ENCODE results near the gene SOBP. TPM values are rescaled to one million over a fixed set of nuclear protein-coding genes. Genes with fewer than 3 reads are reported as not detected.
"Not testable (repeated sequence)": the region's sequence is repeated elsewhere in the genome, so short reads cannot be mapped to it uniquely, and the experiment has no call there.

SOBP gene
- total and polyA plus RNA-seq, 9 donors: 8.7 to 31.3 (median 25.8) TPM

DNA sequence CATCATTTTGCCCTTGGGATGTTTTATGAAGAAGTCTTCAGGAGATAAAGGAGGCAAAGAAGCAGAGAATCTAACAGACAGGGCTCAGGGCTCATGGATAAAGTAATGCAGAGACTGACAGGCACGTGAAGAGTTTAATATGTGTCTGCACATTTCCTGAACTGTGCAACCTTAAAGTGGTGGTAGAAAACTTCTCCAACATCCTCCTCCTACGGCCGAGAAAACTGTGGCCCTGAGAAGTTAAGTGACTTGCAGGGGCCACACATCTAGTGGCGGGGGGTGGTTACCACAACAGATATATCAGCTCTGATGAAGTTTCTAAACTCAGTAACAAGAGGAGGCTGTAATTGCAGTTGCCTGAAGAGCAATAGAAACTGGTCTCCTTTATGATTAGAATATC, 61.0 kb downstream of the SOBP start:
- WGBS, 3 donors: 76 to 88% (median 80%) methylated on average over 4 of the region's 4 CpGs
- no peak overlapping the region for H3K27ac ChIP-seq
- intact Hi-C loops (cut with DNase I): no loop called here
- no peak for DNase-seq
- no peak overlapping the region for H3K4me3 ChIP-seq
- no peaks in the 10 kb centered on the region for H3K4me1 ChIP-seq (ENCODE audit: insufficient read depth)
- TF ChIP-seq POLR2A (IDR thresholded peaks at IDR 0.05) (no peak), EP300 (IDR thresholded peaks at IDR 0.05) (no peak)
- TF ChIP-seq, protein P1, sequence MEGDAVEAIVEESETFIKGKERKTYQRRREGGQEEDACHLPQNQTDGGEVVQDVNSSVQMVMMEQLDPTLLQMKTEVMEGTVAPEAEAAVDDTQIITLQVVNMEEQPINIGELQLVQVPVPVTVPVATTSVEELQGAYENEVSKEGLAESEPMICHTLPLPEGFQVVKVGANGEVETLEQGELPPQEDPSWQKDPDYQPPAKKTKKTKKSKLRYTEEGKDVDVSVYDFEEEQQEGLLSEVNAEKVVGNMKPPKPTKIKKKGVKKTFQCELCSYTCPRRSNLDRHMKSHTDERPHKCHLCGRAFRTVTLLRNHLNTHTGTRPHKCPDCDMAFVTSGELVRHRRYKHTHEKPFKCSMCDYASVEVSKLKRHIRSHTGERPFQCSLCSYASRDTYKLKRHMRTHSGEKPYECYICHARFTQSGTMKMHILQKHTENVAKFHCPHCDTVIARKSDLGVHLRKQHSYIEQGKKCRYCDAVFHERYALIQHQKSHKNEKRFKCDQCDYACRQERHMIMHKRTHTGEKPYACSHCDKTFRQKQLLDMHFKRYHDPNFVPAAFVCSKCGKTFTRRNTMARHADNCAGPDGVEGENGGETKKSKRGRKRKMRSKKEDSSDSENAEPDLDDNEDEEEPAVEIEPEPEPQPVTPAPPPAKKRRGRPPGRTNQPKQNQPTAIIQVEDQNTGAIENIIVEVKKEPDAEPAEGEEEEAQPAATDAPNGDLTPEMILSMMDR (IDR thresholded peaks at IDR 0.05): no peak
- H3K27me3 ChIP-seq: no peaks in the 10 kb centered on the region
- H3K9me3 ChIP-seq: no peaks in the 10 kb centered on the region
- no peaks in the 10 kb centered on the region for H3K36me3 ChIP-seq

DNA sequence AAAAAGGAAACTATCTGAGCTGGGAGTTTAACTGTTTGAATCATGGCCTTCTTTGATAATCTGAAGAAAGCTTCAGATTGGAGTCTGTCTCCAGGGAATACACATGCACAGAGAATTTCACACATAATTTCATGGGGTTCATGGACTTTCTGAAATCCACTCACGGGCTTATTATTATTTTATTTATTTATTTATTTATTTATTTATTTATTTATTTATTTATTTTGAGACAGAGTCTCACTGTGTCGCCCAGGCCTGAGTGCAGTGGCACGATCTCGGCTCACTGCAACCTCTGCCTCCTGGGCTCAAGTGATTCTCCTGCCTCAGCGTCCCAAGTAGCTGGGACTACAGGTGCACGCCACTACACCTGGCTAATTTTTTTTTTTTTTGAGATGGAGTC, 63.2 kb downstream of the SOBP start:
- H3K9me3 ChIP-seq; H3K4me3 ChIP-seq; H3K27ac ChIP-seq; DNase-seq; H3K27me3 ChIP-seq; H3K36me3 ChIP-seq; intact Hi-C loops (cut with DNase I); H3K4me1 ChIP-seq (ENCODE audit: insufficient read depth): not testable (repeated sequence)
- 97 to 99% (median 98%) methylated on average over 6 of the region's 6 CpGs for WGBS, 3 donors

DNA sequence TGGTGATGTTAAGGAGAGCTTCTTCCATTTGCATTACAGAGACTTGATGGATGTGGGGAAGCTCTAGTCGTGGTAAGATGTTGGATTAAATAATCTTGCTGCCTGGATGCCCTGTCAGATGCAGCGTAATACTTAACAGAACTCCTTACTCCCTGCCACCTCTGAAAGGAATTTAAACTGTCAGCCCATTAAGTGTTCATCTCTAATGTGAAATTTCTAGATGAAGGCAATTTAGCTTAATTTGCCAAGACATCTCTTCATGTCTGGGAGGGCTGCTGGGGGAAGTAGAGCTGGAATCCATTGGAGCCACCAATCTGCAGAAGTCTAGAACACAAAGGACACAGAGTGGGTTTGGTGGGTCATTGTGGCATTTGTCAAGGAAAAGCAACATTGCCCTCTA, 64.4 kb downstream of the SOBP start:
- H3K9me3 ChIP-seq: no peaks in the 10 kb centered on the region
- DNase-seq: no peak
- no peaks in the 10 kb centered on the region for H3K27me3 ChIP-seq
- H3K27ac ChIP-seq: no peak overlapping the region
- H3K4me1 ChIP-seq (ENCODE audit: insufficient read depth): no peaks in the 10 kb centered on the region
- no peaks in the 10 kb centered on the region for H3K36me3 ChIP-seq
- no peak overlapping the region for H3K4me3 ChIP-seq
- TF ChIP-seq EP300 (IDR thresholded peaks at IDR 0.05) (no peak), POLR2A (IDR thresholded peaks at IDR 0.05) (no peak)
- TF ChIP-seq, protein P1 (IDR thresholded peaks at IDR 0.05): no peak
- WGBS, 3 donors: 92 to 95% (median 92%) methylated on average over 2 of the region's 2 CpGs
- intact Hi-C loops (cut with DNase I): no loop called here

DNA sequence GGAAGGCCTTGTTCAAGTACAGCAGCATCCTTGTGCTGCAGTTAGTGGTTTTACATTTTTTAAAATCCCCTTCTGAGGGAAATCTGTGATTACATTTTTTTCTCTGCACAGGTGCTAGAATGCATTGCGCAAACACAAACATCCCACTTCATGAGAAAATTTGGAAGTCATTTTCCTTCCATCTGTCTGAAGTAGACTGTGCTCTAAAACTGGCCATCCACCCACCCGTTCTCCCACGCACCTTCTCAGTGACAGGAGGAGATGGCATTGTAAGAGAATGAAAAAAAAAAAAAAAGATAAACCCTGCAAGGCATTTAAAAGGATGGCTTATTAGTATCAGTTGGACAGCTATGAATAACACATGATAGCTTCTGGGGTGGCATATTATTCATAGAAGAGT, 65.0 kb downstream of the SOBP start:
- WGBS, 3 donors: 92 to 96% (median 95%) methylated on average over 3 of the region's 3 CpGs
- Histone ChIP-seq H3K27ac (no peak overlapping the region), H3K4me3 (no peak overlapping the region), H3K9me3 (no peaks in the 10 kb centered on the region), H3K36me3 (no peaks in the 10 kb centered on the region), H3K4me1 (ENCODE audit: insufficient read depth) (no peaks in the 10 kb centered on the region), H3K27me3 (no peaks in the 10 kb centered on the region)
- TF ChIP-seq, protein P1 (IDR thresholded peaks at IDR 0.05): no peak
- TF ChIP-seq POLR2A (IDR thresholded peaks at IDR 0.05): no peak
- no peak for TF ChIP-seq EP300 (IDR thresholded peaks at IDR 0.05)
- intact Hi-C loops (cut with DNase I): no loop called here
- DNase-seq: no peak

DNA sequence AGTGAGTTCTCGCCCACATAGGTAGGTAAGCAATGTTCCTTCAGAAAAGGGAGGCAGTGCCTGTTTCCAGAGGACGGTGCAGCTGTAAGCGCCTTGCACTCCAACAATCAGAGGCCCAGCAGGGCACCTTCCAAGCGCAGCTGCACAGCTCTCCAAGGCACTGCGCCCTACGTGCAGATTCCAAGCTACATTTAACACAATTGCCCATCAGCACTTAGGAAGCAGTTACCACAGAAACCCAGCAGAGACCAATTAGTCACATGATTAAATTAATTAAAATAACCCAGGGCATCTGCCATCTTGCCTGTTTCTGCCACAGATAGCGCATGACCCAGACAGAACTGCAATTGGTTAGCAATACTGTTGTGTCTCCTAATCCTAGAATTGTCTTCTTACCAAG, 65.5 kb downstream of the SOBP start:
- Histone ChIP-seq H3K4me1 (ENCODE audit: insufficient read depth) (no peaks in the 10 kb centered on the region), H3K4me3 (no peak overlapping the region), H3K27me3 (no peaks in the 10 kb centered on the region), H3K9me3 (no peaks in the 10 kb centered on the region), H3K27ac (no peak overlapping the region), H3K36me3 (no peaks in the 10 kb centered on the region)
- WGBS, 3 donors: 92 to 97% (median 96%) methylated on average over 7 of the region's 7 CpGs
- intact Hi-C loops (cut with DNase I): no loop called here
- no peak for DNase-seq
- no peak for TF ChIP-seq EP300 (IDR thresholded peaks at IDR 0.05)
- TF ChIP-seq, protein P1 (IDR thresholded peaks at IDR 0.05): no peak
- no peak for TF ChIP-seq POLR2A (IDR thresholded peaks at IDR 0.05)
